Sigmoid colon (tissue), 7 donors: ENCODE data around the gene SLC25A20. TPM values are rescaled to one million over a fixed set of nuclear protein-coding genes. Genes with fewer than 3 reads are reported as not detected.

ENCODE experiments used
- DNase-seq: peaks from one replicate; pipeline ENCODE4 v3.0.0-alpha.2; 2019
- H3K27ac ChIP-seq, 4 donors: fragments of 200-600 bp; sonication (generic); one replicate each; pipeline ENCODE4 v1.5.1; 2016 to 2019; ENCODE audit warnings: mild to moderate bottlenecking in 1 of 4
- H3K27me3 ChIP-seq, 3 donors: fragments of 200-600 bp; sonication (generic); one replicate each; pipeline ENCODE4 v1.5.1; 2019; ENCODE audit warnings: mild to moderate bottlenecking in 1 of 3
- H3K36me3 ChIP-seq, 4 donors: fragments of 200-600 bp; sonication (generic); one replicate each; pipeline ENCODE4 v1.5.1; 2016 to 2019
- H3K4me1 ChIP-seq, 4 donors: fragments of 200-600 bp; sonication (generic); one replicate each; pipeline ENCODE4 v1.5.1; 2017 to 2019
- H3K4me3 ChIP-seq, 4 donors: fragments of 200-600 bp; sonication (generic); one replicate each; pipeline ENCODE4 v1.5.1; 2017 to 2019; ENCODE audit warnings: mild to moderate bottlenecking in 2 of 4, moderate library complexity in 1 of 4
- H3K9me3 ChIP-seq, 4 donors: fragments of 200-600 bp in 3 of 4; sonication (generic) in 3 of 4; one replicate each; pipeline versions ENCODE4 v1.5.1 to v1.6.1; 2013 to 2019
- EP300 ChIP-seq, 4 donors: sonication (generic); formaldehyde crosslinking; IDR thresholded peaks; one replicate each; pipeline ENCODE4 v1.6.1; 2017; ENCODE audit warnings: antibody characterized with exemption in 4 of 4
- POLR2A ChIP-seq, 2 donors: fragments of 450-650 bp; IDR thresholded peaks; one replicate each; pipeline ENCODE4 v1.6.1; 2016; ENCODE audit warnings: antibody characterized with exemption in 2 of 2, mild to moderate bottlenecking in 2 of 2, moderate library complexity in 2 of 2
- POLR2AphosphoS5 ChIP-seq, 4 donors: sonication (generic); formaldehyde crosslinking; IDR thresholded peaks; one replicate each; pipeline ENCODE4 v1.6.1; 2017; ENCODE audit warnings: antibody characterized with exemption in 4 of 4
- WGBS, 2 donors: extraction: QIAGEN DNeasy Blood & Tissue Kit; methylation state at CpG; one replicate each; pipeline ENCODE4 v1.1.7; 2013; 5-methylcytosine and 5-hydroxymethylcytosine counted together
- intact Hi-C: fragments of 100-400 bp; cut with DNase I; formaldehyde crosslinking; loops from one replicate; pipeline ENCODE4 v1.15.1; 2023
- polyA plus RNA-seq, 3 donors: library from polyadenylated mRNA; stranded (reverse); fragments of 200-250 nt; gene quantifications; one replicate each; pipeline ENCODE4 v1.2.3, GENCODE V29; 2013
- total RNA-seq, 4 donors: library from RNA; depleted of rRNA; stranded (reverse); fragments of >200 nt; gene quantifications; one replicate each; pipeline ENCODE4 v1.1.0, GENCODE V29; 2016
- TF ChIP-seq, protein P1 (sequence below), 4 experiments: fragments of 450-650 bp in 3 of 4; fragments of 200-600 bp in 1 of 4; IDR thresholded peaks; one replicate each; pipeline ENCODE4 v1.5.1; 2016 to 2019; ENCODE audit warnings: antibody characterized with exemption in 4 of 4, mild to moderate bottlenecking in 3 of 4, moderate library complexity in 2 of 4
- donor health status: healthy with polysubstance abuse.
- donor health status: Bipolar disorder and iron deficiency.
- donor health status: healthy.

SLC25A20 gene
- total and polyA plus RNA-seq, 7 donors = 18.2 to 65.2 (median 29.1) TPM

DNA sequence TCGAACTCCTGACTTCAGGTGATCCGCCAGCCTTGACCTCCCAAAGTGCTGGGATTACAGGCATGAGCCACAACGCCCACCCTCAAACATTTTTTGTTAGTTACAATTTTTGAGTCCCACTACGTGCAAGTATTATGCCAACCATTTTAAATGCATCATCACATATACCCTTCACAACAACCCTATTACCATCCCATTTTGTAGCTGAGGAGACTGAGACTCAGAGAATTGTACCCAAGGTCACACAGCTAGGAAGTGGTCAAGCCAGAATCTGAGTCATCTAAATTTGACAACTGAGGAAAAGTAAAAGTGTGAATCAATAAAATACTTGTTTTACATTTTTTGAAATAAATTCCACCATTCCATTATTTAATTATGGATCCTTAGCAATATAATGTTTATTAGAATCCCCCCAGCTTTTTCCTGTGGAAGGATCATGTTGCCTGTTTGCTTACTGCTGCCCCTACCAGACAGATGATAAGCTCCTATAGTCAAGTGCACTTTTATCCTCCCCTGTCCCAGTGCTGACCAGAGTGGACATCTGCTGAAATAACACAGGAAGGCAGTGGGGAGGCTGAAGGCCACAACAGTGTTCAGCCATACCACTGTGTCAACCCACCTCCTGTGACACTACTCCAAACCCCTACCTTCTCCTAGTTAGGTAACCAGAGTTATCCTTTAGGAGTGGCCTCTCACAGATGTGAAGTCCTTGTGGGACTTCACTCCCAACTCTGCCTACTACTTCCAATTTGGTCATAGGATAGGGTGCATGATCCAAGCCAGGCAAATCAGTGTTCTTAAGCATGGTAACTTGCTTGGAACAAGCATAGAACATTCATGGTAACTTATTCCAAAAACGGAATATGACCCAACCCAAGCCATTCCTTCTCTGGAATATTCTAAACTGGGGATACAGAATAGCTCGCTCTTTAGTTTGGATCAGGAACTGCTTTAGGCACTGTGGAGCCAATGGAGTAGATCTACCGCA, 79.2 kb downstream of the SLC25A20 start:
- intact Hi-C loops = no loop called here
- WGBS, 2 donors = 97% methylated on average over 7 of the region's 7 CpGs
- no peak for TF ChIP-seq POLR2AphosphoS5 (IDR thresholded peaks at IDR 0.05)
- no peak for TF ChIP-seq EP300 (IDR thresholded peaks at IDR 0.05)
- TF ChIP-seq, protein P1, sequence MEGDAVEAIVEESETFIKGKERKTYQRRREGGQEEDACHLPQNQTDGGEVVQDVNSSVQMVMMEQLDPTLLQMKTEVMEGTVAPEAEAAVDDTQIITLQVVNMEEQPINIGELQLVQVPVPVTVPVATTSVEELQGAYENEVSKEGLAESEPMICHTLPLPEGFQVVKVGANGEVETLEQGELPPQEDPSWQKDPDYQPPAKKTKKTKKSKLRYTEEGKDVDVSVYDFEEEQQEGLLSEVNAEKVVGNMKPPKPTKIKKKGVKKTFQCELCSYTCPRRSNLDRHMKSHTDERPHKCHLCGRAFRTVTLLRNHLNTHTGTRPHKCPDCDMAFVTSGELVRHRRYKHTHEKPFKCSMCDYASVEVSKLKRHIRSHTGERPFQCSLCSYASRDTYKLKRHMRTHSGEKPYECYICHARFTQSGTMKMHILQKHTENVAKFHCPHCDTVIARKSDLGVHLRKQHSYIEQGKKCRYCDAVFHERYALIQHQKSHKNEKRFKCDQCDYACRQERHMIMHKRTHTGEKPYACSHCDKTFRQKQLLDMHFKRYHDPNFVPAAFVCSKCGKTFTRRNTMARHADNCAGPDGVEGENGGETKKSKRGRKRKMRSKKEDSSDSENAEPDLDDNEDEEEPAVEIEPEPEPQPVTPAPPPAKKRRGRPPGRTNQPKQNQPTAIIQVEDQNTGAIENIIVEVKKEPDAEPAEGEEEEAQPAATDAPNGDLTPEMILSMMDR (IDR thresholded peaks at IDR 0.05) = no peak
- no peak for TF ChIP-seq POLR2A (IDR thresholded peaks at IDR 0.05)
- Histone ChIP-seq H3K9me3 (no peaks in the 10 kb centered on the region), H3K36me3 (no peaks in the 10 kb centered on the region), H3K4me1 (peaks cover 0 to 19% (median 12%) of the 10 kb centered on the region in 4 donors), H3K27me3 (no peaks in the 10 kb centered on the region), H3K4me3 (no peak overlapping the region), H3K27ac (peak overlapping the region in 1 of 4 donors; percentile 19)
- DNase-seq = no peak

GRCh38 chr3:48811524-48811923, 87.2 kb downstream of the SLC25A20 start:
- no peak for TF ChIP-seq EP300 (IDR thresholded peaks at IDR 0.05)
- no peak for TF ChIP-seq POLR2AphosphoS5 (IDR thresholded peaks at IDR 0.05)
- no peak for TF ChIP-seq POLR2A (IDR thresholded peaks at IDR 0.05)
- TF ChIP-seq, protein P1 (IDR thresholded peaks at IDR 0.05) = no peak
- Histone ChIP-seq H3K4me1 (peaks cover 0 to 7% (median 3%) of the 10 kb centered on the region in 4 donors), H3K4me3 (no peak overlapping the region), H3K36me3 (no peaks in the 10 kb centered on the region), H3K27ac (no peak overlapping the region), H3K27me3 (no peaks in the 10 kb centered on the region), H3K9me3 (no peaks in the 10 kb centered on the region)
- intact Hi-C loops = no loop called here
- no peak for DNase-seq
- 82 to 94% methylated on average over 3 of the region's 3 CpGs for WGBS, 2 donors

Other genes starting within 250 kb of the SLC25A20 start
- gene CELSR3, start 236.0 kb downstream of the SLC25A20 start, total RNA-seq = 1 to 10 TPM in 2 of 4 donors, under 1 TPM in 2; 0.33 to 1.4 (median 0.72) TPM
- 1 to 10 TPM in 1 of 3 donors, under 1 TPM in 2; under 0.01 to 2.5 (median under 0.01) TPM for gene CELSR3, start 236.0 kb downstream of the SLC25A20 start, polyA plus RNA-seq
- gene NCKIPSD, start 213.0 kb downstream of the SLC25A20 start, total RNA-seq = 10 to 100 TPM in 3 of 4 donors, 1 to 10 TPM in 1; 7.7 to 29.3 (median 22.8) TPM
- gene NCKIPSD, start 213.0 kb downstream of the SLC25A20 start, polyA plus RNA-seq = 10 to 100 TPM; 10.2 to 17.7 (median 14.3) TPM
- gene IP6K2, start 181.7 kb downstream of the SLC25A20 start, total RNA-seq = 100 to 1,000 TPM in 1 of 4 donors, 10 to 100 TPM in 3; 39.0 to 109 (median 58.7) TPM
- 100 to 1,000 TPM in 1 of 3 donors, 10 to 100 TPM in 2; 77.9 to 142 (median 97.2) TPM for gene IP6K2, start 181.7 kb downstream of the SLC25A20 start, polyA plus RNA-seq
- 10 to 100 TPM; 23.9 to 64.5 (median 26.7) TPM for gene PRKAR2A, start 51.0 kb downstream of the SLC25A20 start, total RNA-seq
- gene PRKAR2A, start 51.0 kb downstream of the SLC25A20 start, polyA plus RNA-seq = 10 to 100 TPM in 2 of 3 donors, 1 to 10 TPM in 1; 9.6 to 19.1 (median 15.3) TPM
- 100 to 1,000 TPM in 3 of 4 donors, 10 to 100 TPM in 1; 94.9 to 165 (median 116) TPM for gene ARIH2, start 20.0 kb upstream of the SLC25A20 start, total RNA-seq
- gene ARIH2, start 20.0 kb upstream of the SLC25A20 start, polyA plus RNA-seq = 10 to 100 TPM; 33.0 to 53.7 (median 45.1) TPM
- 10 to 100 TPM; 30.9 to 41.3 (median 33.4) TPM for gene P4HTM, start 91.4 kb upstream of the SLC25A20 start, total RNA-seq
- gene P4HTM, start 91.4 kb upstream of the SLC25A20 start, polyA plus RNA-seq = 10 to 100 TPM in 1 of 3 donors, 1 to 10 TPM in 2; 5.4 to 28.9 (median 5.5) TPM
- 100 to 1,000 TPM in 1 of 4 donors, 10 to 100 TPM in 3; 71.3 to 122 (median 93.5) TPM for gene WDR6, start 108.5 kb upstream of the SLC25A20 start, total RNA-seq
- gene WDR6, start 108.5 kb upstream of the SLC25A20 start, polyA plus RNA-seq = 100 to 1,000 TPM in 1 of 3 donors, 10 to 100 TPM in 2; 21.0 to 124 (median 27.6) TPM
- 10 to 100 TPM; 11.8 to 35.5 (median 19.5) TPM for gene DALRD3, start 119.7 kb upstream of the SLC25A20 start, total RNA-seq
- gene DALRD3, start 119.7 kb upstream of the SLC25A20 start, polyA plus RNA-seq = 10 to 100 TPM; 14.3 to 26.3 (median 19.8) TPM
- 100 to 1,000 TPM in 2 of 4 donors, 10 to 100 TPM in 2; 75.9 to 116 (median 94.9) TPM for gene NDUFAF3, start 123.2 kb upstream of the SLC25A20 start, total RNA-seq
- gene NDUFAF3, start 123.2 kb upstream of the SLC25A20 start, polyA plus RNA-seq = 10 to 100 TPM; 62.8 to 85.9 (median 74.4) TPM
- gene IMPDH2, start 130.5 kb upstream of the SLC25A20 start, total RNA-seq = 100 to 1,000 TPM in 2 of 4 donors, 10 to 100 TPM in 2; 91.1 to 126 (median 109) TPM
- 100 to 1,000 TPM in 1 of 3 donors, 10 to 100 TPM in 2; 55.0 to 187 (median 93.1) TPM for gene IMPDH2, start 130.5 kb upstream of the SLC25A20 start, polyA plus RNA-seq
- 100 to 1,000 TPM in 2 of 4 donors, 10 to 100 TPM in 2; 68.4 to 255 (median 135) TPM for gene QRICH1, start 195.2 kb upstream of the SLC25A20 start, total RNA-seq
- gene QRICH1, start 195.2 kb upstream of the SLC25A20 start, polyA plus RNA-seq = 10 to 100 TPM; 16.8 to 43.1 (median 18.0) TPM
- gene QARS1, start 205.9 kb upstream of the SLC25A20 start, total RNA-seq = 100 to 1,000 TPM; 158 to 262 (median 202) TPM
- gene QARS1, start 205.9 kb upstream of the SLC25A20 start, polyA plus RNA-seq = 100 to 1,000 TPM; 243 to 363 (median 245) TPM
- 10 to 100 TPM; 48.2 to 98.4 (median 55.7) TPM for gene USP19, start 221.9 kb upstream of the SLC25A20 start, total RNA-seq
- 10 to 100 TPM; 22.2 to 33.8 (median 27.3) TPM for gene USP19, start 221.9 kb upstream of the SLC25A20 start, polyA plus RNA-seq
- 100 to 1,000 TPM; 252 to 612 (median 330) TPM for gene LAMB2, start 234.2 kb upstream of the SLC25A20 start, total RNA-seq
- gene LAMB2, start 234.2 kb upstream of the SLC25A20 start, polyA plus RNA-seq = 10 to 100 TPM; 10.2 to 85.0 (median 26.6) TPM